Neural cell (in vitro differentiated cells): ENCODE data around the gene RIMS1. TPM values are rescaled to one million over a fixed set of nuclear protein-coding genes. Genes with fewer than 3 reads are reported as not detected.

Source experiments
- H2AFZ ChIP-seq: fragments of 200-600, 300-800 bp; sonication (generic), shearing (Covaris generic); 2 replicates; pipeline ENCODE4 v1.6.0; 2014; ENCODE audit warnings: low read depth, mild to moderate bottlenecking, antibody characterized with exemption, low read length, moderate library complexity
- H3F3A ChIP-seq: fragments of 200-600 bp; shearing (Covaris generic); 2 replicates; pipeline ENCODE4 v1.6.1; 2016; ENCODE audit warnings: mild to moderate bottlenecking, moderate library complexity, mixed read lengths, antibody characterized with exemption, low read length; ENCODE audit not compliant: insufficient read depth, poor library complexity, severe bottlenecking
- H3K27ac ChIP-seq: fragments of 200-600, 300-800 bp; sonication (generic), shearing (Covaris generic); 2 replicates; pipeline ENCODE4 v1.5.1; 2014; ENCODE audit warnings: mild to moderate bottlenecking, low read length, moderate library complexity
- H3K27me3 ChIP-seq: fragments of 300-800, 200-600 bp; sonication (generic), shearing (Covaris generic); 2 replicates; pipeline ENCODE4 v1.6.0; 2014; ENCODE audit warnings: mild to moderate bottlenecking, low read depth, low read length, moderate library complexity; ENCODE audit not compliant: insufficient read depth
- H3K36me3 ChIP-seq: fragments of 300-800, 200-600 bp; sonication (generic), shearing (Covaris generic); 2 replicates; pipeline ENCODE4 v1.5.1; 2014; ENCODE audit warnings: mild to moderate bottlenecking, antibody characterized with exemption, low read length, moderate library complexity; ENCODE audit not compliant: insufficient read depth
- H3K4me2 ChIP-seq: fragments of 300-800, 200-600 bp; sonication (generic), shearing (Covaris generic); 2 replicates; pipeline ENCODE4 v1.6.0; 2014; ENCODE audit warnings: mild to moderate bottlenecking, low read length
- H3K4me3 ChIP-seq: fragments of 300-800, 200-600 bp; sonication (generic), shearing (Covaris generic); 2 replicates; pipeline ENCODE4 v1.5.1; 2014; ENCODE audit warnings: mild to moderate bottlenecking, low read length, moderate library complexity
- H3K79me2 ChIP-seq: fragments of 200-600 bp; shearing (Covaris generic); replicated peaks from 2 replicates; pipeline ENCODE4 v1.6.0; 2014; ENCODE audit warnings: mild to moderate bottlenecking, low read length, moderate library complexity; ENCODE audit not compliant: insufficient read depth
- H3K9ac ChIP-seq: fragments of 300-800, 200-600 bp; sonication (generic), shearing (Covaris generic); 2 replicates; pipeline ENCODE4 v1.6.1; 2016; ENCODE audit warnings: mild to moderate bottlenecking, low read length, mixed read lengths
- H3K9me2 ChIP-seq: fragments of 200-600 bp; shearing (Covaris generic); 2 replicates; pipeline ENCODE4 v1.6.1; 2016; ENCODE audit warnings: mild to moderate bottlenecking, low read length, mixed read lengths; ENCODE audit not compliant: insufficient read depth
- H3K9me3 ChIP-seq: fragments of 200-600, 300-800 bp; sonication (generic), shearing (Covaris generic); 2 replicates; pipeline ENCODE4 v1.6.1; 2016; ENCODE audit warnings: mild to moderate bottlenecking, mixed run types, low read length, moderate library complexity, mixed read lengths
- H4K20me1 ChIP-seq: fragments of 200-600 bp; shearing (Covaris generic); 2 replicates; pipeline ENCODE4 v1.6.1; 2016; ENCODE audit warnings: mild to moderate bottlenecking, mixed run types; ENCODE audit not compliant: insufficient read depth
- EP300 ChIP-seq: fragments of 450-650 bp; conservative IDR thresholded peaks from 2 replicates; pipeline ENCODE4 v1.6.1; 2014; ENCODE audit warnings: antibody characterized with exemption, mild to moderate bottlenecking, moderate library complexity; ENCODE audit not compliant: poor library complexity, severe bottlenecking
- EZH2 ChIP-seq: fragments of 200-600, 300-800 bp; shearing (Covaris generic), sonication (generic); IDR thresholded peaks from 2 replicates; pipeline ENCODE4 v1.6.1; 2014; ENCODE audit warnings: antibody characterized with exemption, low read length, borderline replicate concordance, mild to moderate bottlenecking; ENCODE audit not compliant: insufficient read depth, poor library complexity, severe bottlenecking
- MXI1 ChIP-seq: fragments of 450-650 bp; conservative IDR thresholded peaks from 2 replicates; pipeline ENCODE4 v1.6.1; 2014; ENCODE audit warnings: antibody characterized with exemption, mild to moderate bottlenecking; ENCODE audit not compliant: poor library complexity, severe bottlenecking
- POLR2AphosphoS5 ChIP-seq: IDR thresholded peaks from 2 replicates; pipeline ENCODE4 v1.6.1; 2012
- RAD21 ChIP-seq: fragments of 450-650 bp; conservative IDR thresholded peaks from 2 replicates; pipeline ENCODE4 v1.6.1; 2014; ENCODE audit warnings: antibody characterized with exemption, mild to moderate bottlenecking, moderate library complexity
- SMC3 ChIP-seq: fragments of 450-650 bp; conservative IDR thresholded peaks from 2 replicates; pipeline ENCODE4 v1.6.1; 2014; ENCODE audit warnings: antibody characterized with exemption, mild to moderate bottlenecking, moderate library complexity; ENCODE audit not compliant: poor library complexity
- TAF1 ChIP-seq: IDR thresholded peaks from 2 replicates; pipeline ENCODE4 v1.6.1; 2012; ENCODE audit warnings: low read depth
- polyA plus RNA-seq: library from polyadenylated mRNA; depleted of rRNA; stranded (reverse); fragments of >200 nt; gene quantifications from 2 replicates; pipeline ENCODE4 v1.2.3, GENCODE V29; 2014
- TF ChIP-seq, protein P1 (sequence below): IDR thresholded peaks from 2 replicates; pipeline ENCODE4 v1.6.1; 2012; ENCODE audit warnings: borderline replicate concordance
- TF ChIP-seq, protein P2 (sequence below): fragments of 450-650 bp; IDR thresholded peaks from 2 replicates; pipeline ENCODE4 v1.5.1; 2014; ENCODE audit warnings: antibody characterized with exemption, mild to moderate bottlenecking, moderate library complexity; ENCODE audit not compliant: poor library complexity, severe bottlenecking

RIMS1 gene
- polyA plus RNA-seq, 1 donor from 2014 or later = 17.8 TPM

DNA sequence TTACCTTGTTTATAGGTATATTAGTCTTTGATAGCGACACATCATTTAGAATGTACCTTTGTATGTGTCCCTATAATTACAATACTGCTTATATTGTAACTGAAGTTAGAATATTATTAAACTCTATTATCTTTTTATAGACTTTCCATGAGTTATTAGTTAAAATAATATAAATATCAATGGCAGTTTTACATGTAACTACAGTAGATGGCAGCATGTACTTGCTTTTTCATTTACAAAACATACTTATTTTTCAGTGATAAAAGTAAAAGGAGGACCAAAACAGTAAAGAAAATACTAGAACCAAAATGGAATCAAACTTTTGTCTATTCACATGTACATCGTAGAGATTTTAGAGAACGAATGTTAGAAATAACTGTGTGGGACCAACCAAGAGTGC is 364.3 kb downstream of the RIMS1 start:
- Histone ChIP-seq H3K36me3 (peaks cover 4% of the 10 kb centered on the region), H3K4me2 (no peak overlapping the region), H3K79me2 (no peaks in the 10 kb centered on the region), H3K9me2 (no peaks in the 10 kb centered on the region), H3K9me3 (no peaks in the 10 kb centered on the region), H3K27me3 (no peaks in the 10 kb centered on the region), H3F3A (no peaks in the 10 kb centered on the region), H3K9ac (no peak overlapping the region), H2AFZ (no peak overlapping the region), H3K4me3 (no peak overlapping the region), H4K20me1 (no peaks in the 10 kb centered on the region), H3K27ac (no peak overlapping the region)
- TF ChIP-seq TAF1 = no peak
- TF ChIP-seq POLR2AphosphoS5 = no peak
- TF ChIP-seq, protein P1, sequence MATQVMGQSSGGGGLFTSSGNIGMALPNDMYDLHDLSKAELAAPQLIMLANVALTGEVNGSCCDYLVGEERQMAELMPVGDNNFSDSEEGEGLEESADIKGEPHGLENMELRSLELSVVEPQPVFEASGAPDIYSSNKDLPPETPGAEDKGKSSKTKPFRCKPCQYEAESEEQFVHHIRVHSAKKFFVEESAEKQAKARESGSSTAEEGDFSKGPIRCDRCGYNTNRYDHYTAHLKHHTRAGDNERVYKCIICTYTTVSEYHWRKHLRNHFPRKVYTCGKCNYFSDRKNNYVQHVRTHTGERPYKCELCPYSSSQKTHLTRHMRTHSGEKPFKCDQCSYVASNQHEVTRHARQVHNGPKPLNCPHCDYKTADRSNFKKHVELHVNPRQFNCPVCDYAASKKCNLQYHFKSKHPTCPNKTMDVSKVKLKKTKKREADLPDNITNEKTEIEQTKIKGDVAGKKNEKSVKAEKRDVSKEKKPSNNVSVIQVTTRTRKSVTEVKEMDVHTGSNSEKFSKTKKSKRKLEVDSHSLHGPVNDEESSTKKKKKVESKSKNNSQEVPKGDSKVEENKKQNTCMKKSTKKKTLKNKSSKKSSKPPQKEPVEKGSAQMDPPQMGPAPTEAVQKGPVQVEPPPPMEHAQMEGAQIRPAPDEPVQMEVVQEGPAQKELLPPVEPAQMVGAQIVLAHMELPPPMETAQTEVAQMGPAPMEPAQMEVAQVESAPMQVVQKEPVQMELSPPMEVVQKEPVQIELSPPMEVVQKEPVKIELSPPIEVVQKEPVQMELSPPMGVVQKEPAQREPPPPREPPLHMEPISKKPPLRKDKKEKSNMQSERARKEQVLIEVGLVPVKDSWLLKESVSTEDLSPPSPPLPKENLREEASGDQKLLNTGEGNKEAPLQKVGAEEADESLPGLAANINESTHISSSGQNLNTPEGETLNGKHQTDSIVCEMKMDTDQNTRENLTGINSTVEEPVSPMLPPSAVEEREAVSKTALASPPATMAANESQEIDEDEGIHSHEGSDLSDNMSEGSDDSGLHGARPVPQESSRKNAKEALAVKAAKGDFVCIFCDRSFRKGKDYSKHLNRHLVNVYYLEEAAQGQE = no peak
- no peak for TF ChIP-seq SMC3
- TF ChIP-seq, protein P2, sequence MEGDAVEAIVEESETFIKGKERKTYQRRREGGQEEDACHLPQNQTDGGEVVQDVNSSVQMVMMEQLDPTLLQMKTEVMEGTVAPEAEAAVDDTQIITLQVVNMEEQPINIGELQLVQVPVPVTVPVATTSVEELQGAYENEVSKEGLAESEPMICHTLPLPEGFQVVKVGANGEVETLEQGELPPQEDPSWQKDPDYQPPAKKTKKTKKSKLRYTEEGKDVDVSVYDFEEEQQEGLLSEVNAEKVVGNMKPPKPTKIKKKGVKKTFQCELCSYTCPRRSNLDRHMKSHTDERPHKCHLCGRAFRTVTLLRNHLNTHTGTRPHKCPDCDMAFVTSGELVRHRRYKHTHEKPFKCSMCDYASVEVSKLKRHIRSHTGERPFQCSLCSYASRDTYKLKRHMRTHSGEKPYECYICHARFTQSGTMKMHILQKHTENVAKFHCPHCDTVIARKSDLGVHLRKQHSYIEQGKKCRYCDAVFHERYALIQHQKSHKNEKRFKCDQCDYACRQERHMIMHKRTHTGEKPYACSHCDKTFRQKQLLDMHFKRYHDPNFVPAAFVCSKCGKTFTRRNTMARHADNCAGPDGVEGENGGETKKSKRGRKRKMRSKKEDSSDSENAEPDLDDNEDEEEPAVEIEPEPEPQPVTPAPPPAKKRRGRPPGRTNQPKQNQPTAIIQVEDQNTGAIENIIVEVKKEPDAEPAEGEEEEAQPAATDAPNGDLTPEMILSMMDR = no peak
- no peak for TF ChIP-seq MXI1
- TF ChIP-seq EP300 = no peak
- TF ChIP-seq EZH2 = no peak
- TF ChIP-seq RAD21 = no peak

DNA sequence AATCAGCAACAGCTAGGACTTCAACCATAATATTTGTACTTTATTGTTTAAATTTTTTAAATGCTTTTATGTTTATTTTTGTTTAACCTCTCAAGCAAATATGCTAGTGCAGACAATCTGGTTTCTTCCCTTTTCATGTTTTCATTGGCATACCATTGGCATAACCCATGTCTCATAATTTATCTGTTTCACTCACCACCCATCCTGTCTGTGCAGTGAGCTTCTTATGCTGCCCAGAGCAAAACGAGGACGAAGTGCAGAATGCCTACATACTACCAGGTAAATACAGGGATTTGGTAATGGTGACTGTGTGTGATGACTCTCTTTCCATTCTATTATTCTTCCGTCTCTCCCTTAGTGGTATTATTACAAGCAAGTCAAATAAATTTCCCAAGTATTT is 374.1 kb downstream of the RIMS1 start:
- no peak for TF ChIP-seq EP300
- TF ChIP-seq EZH2 = no peak
- no peak for TF ChIP-seq TAF1
- TF ChIP-seq MXI1 = no peak
- no peak for TF ChIP-seq SMC3
- TF ChIP-seq RAD21 = no peak
- TF ChIP-seq, protein P1 = no peak
- H3K27me3 ChIP-seq = no peaks in the 10 kb centered on the region
- no peaks in the 10 kb centered on the region for H4K20me1 ChIP-seq
- H3K4me2 ChIP-seq = no peak overlapping the region
- no peaks in the 10 kb centered on the region for H3K79me2 ChIP-seq
- H3K36me3 ChIP-seq = no peaks in the 10 kb centered on the region
- no peak overlapping the region for H3K9ac ChIP-seq
- H3K9me2 ChIP-seq = no peaks in the 10 kb centered on the region
- no peak overlapping the region for H2AFZ ChIP-seq
- H3K27ac ChIP-seq = no peak overlapping the region
- no peak overlapping the region for H3K4me3 ChIP-seq
- H3F3A ChIP-seq = no peaks in the 10 kb centered on the region
- no peaks in the 10 kb centered on the region for H3K9me3 ChIP-seq
